CD4-positive, alpha-beta memory T cell (primary cell): Measurements from ENCODE around the gene ZNF514. TPM values are rescaled to one million over a fixed set of nuclear protein-coding genes. Genes with fewer than 3 reads are reported as not detected.

Experiments
- CTCF ChIA-PET: fragments of 350-600 bp; sonication (Branson Sonifier 250); formaldehyde crosslinking; loops from one replicate; lab custom pipeline; 2021; ENCODE audit warnings: inconsistent platforms; ENCODE audit not compliant: partially characterized antibody; lab: Charles Lee
- POLR2A ChIA-PET: fragments of 350-600 bp; sonication (Branson Sonifier 250); formaldehyde crosslinking; loops from one replicate; lab custom pipeline; 2021; ENCODE audit not compliant: partially characterized antibody; lab: Charles Lee
- DNase-seq, 5 donors: peaks; one replicate each; pipeline versions ENCODE4 v3.0.0 to v3.0.0-alpha.2; 2020 to 2022; ENCODE audit warnings: mixed read lengths in 1 of 5
- H3K27ac ChIP-seq: one replicate; pipeline ENCODE4 v1.7.0; 2013; ENCODE audit warnings: low read depth, low read length
- H3K27me3 ChIP-seq: 2 replicates; pipeline ENCODE4 v1.7.0; 2013; ENCODE audit warnings: mild to moderate bottlenecking, low read length, moderate library complexity; ENCODE audit not compliant: insufficient read depth
- H3K36me3 ChIP-seq: 2 replicates; pipeline ENCODE4 v1.7.0; 2013; ENCODE audit warnings: mild to moderate bottlenecking, low read length, moderate library complexity; ENCODE audit not compliant: insufficient read depth
- H3K4me1 ChIP-seq: 2 replicates; pipeline ENCODE4 v1.7.0; 2013; ENCODE audit warnings: mild to moderate bottlenecking, low read length, moderate library complexity; ENCODE audit not compliant: insufficient read depth
- H3K4me3 ChIP-seq, 2 donors: one replicate each; pipeline ENCODE4 v1.7.0; 2013; ENCODE audit warnings: low read length in 2 of 2, mild to moderate bottlenecking in 1 of 2
- H3K9me3 ChIP-seq, 2 donors: one replicate each; pipeline ENCODE4 v1.7.0; 2013; ENCODE audit warnings: low read length in 2 of 2, control low read depth in 1 of 2; ENCODE audit not compliant: control insufficient read depth in 1 of 2
- H3K27ac Mint-ChIP-seq, 7 donors: one replicate each; pipeline ENCODE4 v1.8.0; 2020 to 2021; ENCODE audit warnings: mixed read lengths in 7 of 7, mild to moderate bottlenecking in 6 of 7, inconsistent platforms in 3 of 7, moderate library complexity in 3 of 7
- H3K27me3 Mint-ChIP-seq, 2 donors: one replicate each; pipeline ENCODE4 v1.8.0; 2020 to 2021; ENCODE audit warnings: mixed read lengths in 2 of 2
- H3K36me3 Mint-ChIP-seq, 2 donors: one replicate each; pipeline ENCODE4 v1.8.0; 2020 to 2021; ENCODE audit warnings: mixed read lengths in 2 of 2, inconsistent platforms in 1 of 2, mild to moderate bottlenecking in 1 of 2
- H3K4me1 Mint-ChIP-seq, 4 donors: one replicate each; pipeline ENCODE4 v1.8.0; 2020 to 2021; ENCODE audit warnings: mixed read lengths in 4 of 4, mild to moderate bottlenecking in 1 of 4
- H3K4me3 Mint-ChIP-seq, 8 donors: one replicate each; pipeline ENCODE4 v1.8.0; 2020 to 2021; ENCODE audit warnings: mixed read lengths in 8 of 8, mild to moderate bottlenecking in 7 of 8, moderate library complexity in 6 of 8, inconsistent platforms in 3 of 8
- H3K9me3 Mint-ChIP-seq, 8 donors: one replicate each; pipeline ENCODE4 v1.8.0; 2020 to 2021; ENCODE audit warnings: mixed read lengths in 8 of 8, mild to moderate bottlenecking in 5 of 8, inconsistent platforms in 3 of 8, moderate library complexity in 1 of 8
- intact Hi-C: fragments of 100-400 bp; cut with micrococcal nuclease; formaldehyde crosslinking; loops from one replicate; pipeline ENCODE4 v1.15.1; 2023
- polyA plus RNA-seq, 2 donors: library from polyadenylated mRNA; unstranded; fragments of 300-500 nt; fragmentation: Illumina TruSeq; gene quantifications; one replicate each; pipeline ENCODE4 v1.2.3, GENCODE V29; 2021
- total RNA-seq, 2 experiments: library from RNA; stranded (reverse); gene quantifications; one replicate each; pipeline ENCODE4 v1.2.3, GENCODE V29; 2021

ZNF514 gene
- total and polyA plus RNA-seq, 4 experiments from 2014 or later: 7.3 to 37.1 (median 23.2) TPM

DNA sequence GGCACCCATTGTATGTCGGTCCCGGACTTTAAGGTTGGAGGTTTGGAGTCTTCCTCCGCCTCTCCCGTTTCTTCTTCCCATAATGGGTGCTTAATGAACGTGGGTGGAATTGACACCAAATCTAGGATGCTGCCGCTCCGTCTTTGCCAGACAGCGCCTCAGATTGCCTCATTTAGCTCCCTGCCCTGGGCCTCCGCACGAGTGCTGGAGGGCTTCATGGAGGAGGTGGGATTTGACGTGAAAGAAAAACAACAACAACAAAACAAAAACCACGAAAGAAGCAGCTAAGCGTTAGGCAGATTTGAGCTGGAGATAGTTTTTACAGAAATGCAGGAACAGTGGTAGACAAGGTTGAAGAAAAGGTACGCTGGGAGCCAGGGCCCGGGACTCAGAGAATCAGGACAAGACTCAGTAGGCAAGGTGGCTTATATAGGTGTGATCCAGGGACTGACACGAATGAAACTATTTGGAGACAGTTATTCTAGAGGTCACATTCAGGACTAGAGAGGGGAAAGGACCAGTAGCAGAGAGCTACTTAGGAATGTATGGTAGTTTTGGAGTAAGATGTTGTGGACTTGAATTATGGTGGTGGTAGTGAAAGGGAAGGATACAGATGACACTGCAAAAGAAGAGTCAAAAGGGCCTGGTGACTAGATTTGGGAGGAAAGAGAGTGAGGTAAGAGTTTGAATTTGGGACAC lies 6.6 kb upstream of the ZNF514 start:
- CTCF ChIA-PET: interaction anchor here (1.4 to 2.4 kb wide), 6 partner anchors 44 to 144 kb away, joined by 4 to 18 read pairs (median 6); partner anchors contain the start of genes MAL and MRPS5
- Mint-ChIP-seq H3K4me1 (peaks cover 26 to 40% (median 33%) of the 10 kb centered on the region in 4 donors), H3K36me3 (peaks cover 9 to 11% of the 10 kb centered on the region in 2 donors), H3K9me3 (peaks cover 0 to 7% (median 0%) of the 10 kb centered on the region in 8 donors), H3K27me3 (no peaks in the 10 kb centered on the region), H3K27ac (peak overlapping the region; percentile 94 to 99 (median 98)), H3K4me3 (peak overlapping the region; percentile 95 to 100 (median 100))
- Histone ChIP-seq H3K4me3 (peak overlapping the region; percentile 88 to 97), H3K36me3 (no peaks in the 10 kb centered on the region), H3K27ac (peak overlapping the region; percentile 89), H3K4me1 (peaks cover 21% of the 10 kb centered on the region), H3K27me3 (no peaks in the 10 kb centered on the region), H3K9me3 (no peaks in the 10 kb centered on the region)
- POLR2A ChIA-PET: interaction anchor here (0.8 to 2.8 kb wide), 8 partner anchors 40 to 237 kb away, joined by 3 to 36 read pairs (median 4); partner anchors contain the start of genes FAHD2A, MAL and MRPS5
- DNase-seq: no peak
- intact Hi-C loops: no loop called here

GRCh38 chr2:95165371-95166064 lies 5.9 kb upstream of the ZNF514 start, which contains the start of gene ZNF2:
Gene ZNF2, plus strand, starts transcription at chr2:95165809. Its CDS starts 10,418 bp downstream, at chr2:95176227.
- Histone ChIP-seq H3K27ac (peak within 1 kb of the TSS; percentile 89), H3K4me3 (peak within 1 kb of the TSS; percentile 88 to 97), H3K27me3 (no peaks in the 10 kb centered on the region), H3K36me3 (no peaks in the 10 kb centered on the region), H3K9me3 (no peaks in the 10 kb centered on the region), H3K4me1 (peaks cover 21% of the 10 kb centered on the region)
- peaks cover 0 to 7% (median 0%) of the 10 kb centered on the region in 8 donors for H3K9me3 Mint-ChIP-seq
- peak within 1 kb of the TSS; percentile 94 to 99 (median 98) for H3K27ac Mint-ChIP-seq
- peak within 1 kb of the TSS; percentile 95 to 100 (median 100) for H3K4me3 Mint-ChIP-seq
- ChIA-PET CTCF (interaction anchor here (0.8 to 2.4 kb wide), 11 partner anchors 9 to 143 kb away, joined by 3 to 18 read pairs (median 4); partner anchors contain the start of genes MAL and MRPS5), POLR2A (interaction anchor here (0.6 to 2.8 kb wide), 13 partner anchors 9 to 237 kb away, joined by 3 to 36 read pairs (median 4); partner anchors contain the start of genes FAHD2A, MAL and MRPS5)
- H3K4me1 Mint-ChIP-seq: peaks cover 24 to 40% (median 34%) of the 10 kb centered on the region in 4 donors
- peaks cover 9 to 11% of the 10 kb centered on the region in 2 donors for H3K36me3 Mint-ChIP-seq
- intact Hi-C loops: loop anchor here (1.0 kb wide), 4 partner anchors 42 to 237 kb away; partner anchors contain the start of genes FAHD2A and ZNF892
- H3K27me3 Mint-ChIP-seq: no peaks in the 10 kb centered on the region
- DNase-seq: peak; percentile 95 to 98 (median 96)

GRCh38 chr2:95165030-95165370 lies 5.4 kb upstream of the ZNF514 start:
- H3K4me3 ChIP-seq: peak overlapping the region; percentile 88 to 97
- Mint-ChIP-seq H3K27me3 (no peaks in the 10 kb centered on the region), H3K36me3 (peaks cover 9 to 11% of the 10 kb centered on the region in 2 donors), H3K4me3 (peak overlapping the region; percentile 95 to 100 (median 100)), H3K4me1 (peaks cover 26 to 43% (median 37%) of the 10 kb centered on the region in 4 donors), H3K27ac (peak overlapping the region; percentile 94 to 99 (median 98)), H3K9me3 (peaks cover 0 to 7% (median 0%) of the 10 kb centered on the region in 8 donors)
- no peak for DNase-seq
- H3K27me3 ChIP-seq: no peaks in the 10 kb centered on the region
- ChIA-PET POLR2A (interaction anchor here (0.6 to 2.8 kb wide), 13 partner anchors 8 to 238 kb away, joined by 3 to 36 read pairs (median 4); partner anchors contain the start of genes FAHD2A, MAL and MRPS5), CTCF (interaction anchor here (0.8 to 2.4 kb wide), 12 partner anchors 9 to 239 kb away, joined by 3 to 18 read pairs (median 4); partner anchors contain the start of genes MAL and MRPS5)
- H3K4me1 ChIP-seq: peaks cover 25% of the 10 kb centered on the region
- peak overlapping the region; percentile 89 for H3K27ac ChIP-seq
- H3K36me3 ChIP-seq: no peaks in the 10 kb centered on the region
- H3K9me3 ChIP-seq: no peaks in the 10 kb centered on the region
- intact Hi-C loops: loop anchor here (1.0 kb wide), 4 partner anchors 42 to 237 kb away; partner anchors contain the start of genes FAHD2A and ZNF892

DNA sequence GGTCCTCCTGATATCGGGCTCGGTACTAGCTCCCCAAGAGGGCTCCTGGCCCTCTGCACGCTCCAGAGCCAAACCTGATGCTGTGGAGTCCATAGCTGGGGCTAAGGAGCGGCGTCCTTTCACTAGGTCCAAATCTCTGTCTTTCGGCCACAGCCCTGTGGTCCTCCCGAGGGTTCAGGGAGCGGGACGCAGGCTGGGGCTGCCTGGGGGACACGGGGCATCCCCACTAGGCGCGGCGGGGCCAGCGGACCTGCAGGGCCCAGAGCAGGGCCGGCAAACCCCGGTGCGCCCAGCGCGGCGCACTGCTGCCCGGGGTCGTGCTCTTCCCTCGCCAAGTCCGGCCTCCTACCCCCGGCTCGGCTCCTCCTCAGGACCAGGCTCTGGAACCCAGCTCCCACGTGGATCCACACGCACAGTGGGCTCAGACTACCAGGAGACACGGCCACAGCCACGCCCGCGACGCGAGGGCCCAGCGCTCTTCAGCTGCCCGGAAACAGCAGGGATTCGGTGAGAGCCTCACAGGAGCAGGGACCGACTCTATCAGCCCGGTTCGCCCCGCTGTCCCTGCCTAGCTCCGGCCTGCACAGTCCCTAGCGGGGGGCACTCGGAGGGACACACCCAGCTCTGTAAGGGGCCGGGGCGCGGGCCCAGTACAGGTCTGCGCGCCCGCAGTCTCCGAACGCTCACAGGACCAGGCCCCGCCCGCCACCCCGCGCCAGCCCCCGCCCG lies 593 bp downstream of the ZNF514 start:
- Mint-ChIP-seq H3K4me1 (peaks cover 2 to 26% (median 7%) of the 10 kb centered on the region in 4 donors), H3K9me3 (peaks cover 0 to 24% (median 17%) of the 10 kb centered on the region in 8 donors), H3K36me3 (peaks cover 29 to 30% of the 10 kb centered on the region in 2 donors), H3K27ac (peak overlapping the region in 6 of 7 donors; percentile 18 to 69 (median 50)), H3K27me3 (no peaks in the 10 kb centered on the region), H3K4me3 (peak overlapping the region; percentile 78 to 89 (median 82))
- DNase-seq: peak in 1 of 5 donors; percentile 49
- Histone ChIP-seq H3K9me3 (no peaks in the 10 kb centered on the region), H3K4me3 (peak overlapping the region; percentile 32 to 74), H3K4me1 (peaks cover 16% of the 10 kb centered on the region), H3K27ac (peak overlapping the region; percentile 57), H3K27me3 (no peaks in the 10 kb centered on the region), H3K36me3 (peaks cover 4% of the 10 kb centered on the region)
- ChIA-PET CTCF (interaction anchor here (0.7 to 2.7 kb wide), 5 partner anchors 38 to 136 kb away, joined by 3 to 17 read pairs (median 5); partner anchors contain the start of gene MRPS5), POLR2A (interaction anchor here (0.8 to 2.2 kb wide), 10 partner anchors 10 to 136 kb away, joined by 3 to 42 read pairs (median 6); partner anchors contain the start of genes MAL and MRPS5)
- intact Hi-C loops: loop anchor here (1.0 kb wide), 1 partner anchor 37 kb away; no protein-coding TSS in a partner anchor

GRCh38 chr2:95158441-95158840 lies 1.2 kb downstream of the ZNF514 start:
- H3K9me3 ChIP-seq: no peaks in the 10 kb centered on the region
- H3K4me3 ChIP-seq: peak overlapping the region; percentile 32 to 74
- H3K36me3 ChIP-seq: peaks cover 4% of the 10 kb centered on the region
- no peaks in the 10 kb centered on the region for H3K27me3 Mint-ChIP-seq
- H3K4me1 Mint-ChIP-seq: peaks cover 2 to 20% (median 7%) of the 10 kb centered on the region in 4 donors
- POLR2A ChIA-PET: interaction anchor here (0.8 to 2.2 kb wide), 8 partner anchors 10 to 135 kb away, joined by 4 to 42 read pairs (median 8); partner anchors contain the start of genes MAL and MRPS5
- peaks cover 35 to 36% of the 10 kb centered on the region in 2 donors for H3K36me3 Mint-ChIP-seq
- H3K27ac ChIP-seq: peak overlapping the region; percentile 57
- DNase-seq: peak in 1 of 5 donors; percentile 37
- H3K27ac Mint-ChIP-seq: peak overlapping the region in 5 of 7 donors; percentile 18 to 85 (median 69)
- H3K27me3 ChIP-seq: no peaks in the 10 kb centered on the region
- H3K9me3 Mint-ChIP-seq: peaks cover 0 to 28% (median 21%) of the 10 kb centered on the region in 8 donors
- peak overlapping the region; percentile 64 to 89 (median 81) for H3K4me3 Mint-ChIP-seq
- H3K4me1 ChIP-seq: peaks cover 15% of the 10 kb centered on the region
- CTCF ChIA-PET: interaction anchor here (0.7 to 2.7 kb wide), 5 partner anchors 37 to 136 kb away, joined by 3 to 17 read pairs (median 5); partner anchors contain the start of gene MRPS5
- intact Hi-C loops: no loop called here

GRCh38 chr2:95149397-95149984 lies 10.2 kb downstream of the ZNF514 start:
- H3K27me3 ChIP-seq: no peaks in the 10 kb centered on the region
- H3K4me1 ChIP-seq: no peaks in the 10 kb centered on the region
- H3K36me3 ChIP-seq: peaks cover 20% of the 10 kb centered on the region
- DNase-seq: no peak
- Mint-ChIP-seq H3K4me3 (no peak overlapping the region), H3K27ac (no peak overlapping the region), H3K9me3 (peaks cover 5 to 100% (median 92%) of the 10 kb centered on the region in 8 donors), H3K36me3 (peaks cover 81 to 86% of the 10 kb centered on the region in 2 donors), H3K27me3 (no peaks in the 10 kb centered on the region), H3K4me1 (no peaks in the 10 kb centered on the region)
- H3K9me3 ChIP-seq: peaks cover 5 to 67% of the 10 kb centered on the region in 2 donors
- no peak overlapping the region for H3K4me3 ChIP-seq
- POLR2A ChIA-PET: no interaction called here
- intact Hi-C loops: no loop called here
- H3K27ac ChIP-seq: no peak overlapping the region
- CTCF ChIA-PET: no interaction called here
